Adrenal gland (tissue), 12 donors: ENCODE results near the gene QRICH2. TPM values are rescaled to one million over a fixed set of nuclear protein-coding genes. Genes with fewer than 3 reads are reported as not detected.

Source experiments
- DNase-seq, 7 donors: peaks; one replicate each; pipeline ENCODE4 v3.0.0-alpha.2; 2019 to 2020
- H3K27ac ChIP-seq, 5 donors: fragments of 200-600 bp; sonication (generic) in 4 of 5; 1 replicate in 3 of 5; 2 replicates in 2 of 5; pipeline versions ENCODE4 v1.5.1 to v1.8.0; 2016 to 2020; ENCODE audit warnings: mild to moderate bottlenecking in 1 of 5
- H3K27me3 ChIP-seq: fragments of 200-600 bp; 2 replicates; pipeline ENCODE4 v1.8.0; 2021
- H3K36me3 ChIP-seq, 2 donors: fragments of 200-600 bp; replicated peaks in 1 of 2; 1 replicate in 1 of 2; 2 replicates in 1 of 2; pipeline versions ENCODE4 v1.5.1 to v1.8.0; 2018 to 2022
- H3K4me1 ChIP-seq, 2 donors: fragments of 200-600 bp; replicated peaks in 1 of 2; 1 replicate in 1 of 2; 2 replicates in 1 of 2; pipeline versions ENCODE4 v1.5.1 to v1.8.0; 2018 to 2021
- H3K4me3 ChIP-seq, 4 donors: fragments of 200-600 bp; sonication (generic) in 3 of 4; one replicate each; pipeline ENCODE4 v1.5.1; 2016 to 2018
- H3K9me3 ChIP-seq, 3 donors: fragments of 200-600 bp; sonication (generic) in 1 of 3; replicated peaks in 1 of 3; 1 replicate in 2 of 3; 2 replicates in 1 of 3; pipeline versions ENCODE4 v1.5.1 to v1.8.0; 2016 to 2021
- POLR2A ChIP-seq, 2 donors: fragments of 450-650 bp; IDR thresholded peaks; one replicate each; pipeline ENCODE4 v1.6.1; 2017; ENCODE audit warnings: antibody characterized with exemption in 2 of 2, mild to moderate bottlenecking in 2 of 2, moderate library complexity in 1 of 2
- WGBS, 4 donors: extraction: QIAGEN DNeasy Blood & Tissue Kit in 2 of 4; methylation state at CpG; one replicate each; pipeline versions ENCODE4 v1.1.5 to v1.1.7; 2013 to 2017; 5-methylcytosine and 5-hydroxymethylcytosine counted together
- intact Hi-C, 2 donors: fragments of 100-400 bp; cut with DNase I; formaldehyde crosslinking; loops; one replicate each; pipeline versions ENCODE4 v1.14.1 to v1.15.0; 2022 to 2023
- polyA plus RNA-seq, 3 donors: library from polyadenylated mRNA; stranded (reverse); fragments of 200-250 nt in 2 of 3; fragments of 350-450 nt in 1 of 3; fragmentation: Illumina TruSeq in 1 of 3; extraction: RNeasy Lipid Tissue Mini Kit (QIAGEN cat#74804) in 1 of 3; gene quantifications; one replicate each; pipeline ENCODE4 v1.2.3, GENCODE V29; 2013 to 2014
- total RNA-seq, 9 donors: library from RNA; depleted of rRNA in 4 of 9; stranded (reverse); fragments of >200 nt in 4 of 9; fragments of 120-200 nt in 1 of 9; fragmentation: NEBNext Ultra II Directional in 1 of 9; extraction: Animal tissue kit (Norgen Biotek cat#: 25700) in 1 of 9; gene quantifications; one replicate each; pipeline versions ENCODE4 v1.1.0 to v1.2.4, GENCODE V29; 2013 to 2023
- TF ChIP-seq, protein P1 (sequence below), 6 experiments: fragments of 450-650 bp in 4 of 6; fragments of 200-600 bp in 2 of 6; sonication (generic) in 1 of 6; IDR thresholded peaks; 1 replicate in 5 of 6; 2 replicates in 1 of 6; pipeline versions ENCODE4 v1.5.1 to v1.8.0; 2016 to 2021; ENCODE audit warnings: antibody characterized with exemption in 6 of 6, mild to moderate bottlenecking in 2 of 6, moderate library complexity in 1 of 6
- donor health status: healthy with polysubstance abuse.
- donor health status: Bipolar disorder and iron deficiency.
- donor health status: DM: yes; HTN: yes; CAD: no.
- donor health status: DM: no; HTN: no; CAD: no.
- donor health status: DM: no; HTN: no; CAD: no.
- donor health status: DM: yes; HTN: yes; CAD: no.

The QRICH2 gene
- total and polyA plus RNA-seq, 12 donors: 0.09 to 14.2 (median 1.4) TPM

DNA sequence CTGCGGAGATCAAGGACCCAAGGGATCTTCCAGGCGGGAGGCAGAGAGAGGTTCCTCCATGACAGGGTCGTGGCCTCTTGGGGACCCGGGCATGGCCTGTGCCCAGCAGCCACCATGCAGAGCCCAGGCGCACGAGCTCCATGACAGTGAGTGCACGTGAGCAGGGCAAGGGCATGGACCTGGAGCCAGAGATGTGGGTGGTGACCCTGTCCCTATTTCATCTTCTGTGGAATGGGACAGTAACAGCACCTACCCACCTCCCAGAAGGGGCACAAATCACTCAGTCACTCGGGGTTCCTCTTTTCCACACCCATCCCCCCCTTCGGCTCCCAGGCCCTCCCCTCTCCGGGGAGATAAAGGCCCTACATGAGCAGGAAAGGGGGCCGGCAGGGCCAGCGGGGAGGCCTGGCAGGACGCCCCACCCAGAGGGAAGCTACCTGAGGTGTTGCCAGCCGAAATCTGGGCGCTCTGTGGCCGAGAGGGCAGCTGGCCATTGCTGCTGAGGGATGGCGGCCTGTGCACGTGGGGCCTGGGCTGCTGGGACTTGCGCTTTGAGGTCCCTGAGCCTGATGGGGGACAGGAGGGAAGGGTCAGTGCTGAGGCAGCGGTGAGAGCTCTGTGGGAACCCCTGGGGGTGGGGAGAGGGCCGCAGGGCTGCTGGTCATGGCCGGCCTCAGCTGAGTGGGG lies 32.6 kb downstream of the QRICH2 start:
- Histone ChIP-seq H3K9me3 (no peaks in the 10 kb centered on the region), H3K4me1 (peaks cover 6 to 21% of the 10 kb centered on the region in 2 donors), H3K36me3 (peaks cover 0 to 3% of the 10 kb centered on the region in 2 donors), H3K27me3 (no peaks in the 10 kb centered on the region), H3K27ac (no peak overlapping the region), H3K4me3 (no peak overlapping the region)
- TF ChIP-seq, protein P1, sequence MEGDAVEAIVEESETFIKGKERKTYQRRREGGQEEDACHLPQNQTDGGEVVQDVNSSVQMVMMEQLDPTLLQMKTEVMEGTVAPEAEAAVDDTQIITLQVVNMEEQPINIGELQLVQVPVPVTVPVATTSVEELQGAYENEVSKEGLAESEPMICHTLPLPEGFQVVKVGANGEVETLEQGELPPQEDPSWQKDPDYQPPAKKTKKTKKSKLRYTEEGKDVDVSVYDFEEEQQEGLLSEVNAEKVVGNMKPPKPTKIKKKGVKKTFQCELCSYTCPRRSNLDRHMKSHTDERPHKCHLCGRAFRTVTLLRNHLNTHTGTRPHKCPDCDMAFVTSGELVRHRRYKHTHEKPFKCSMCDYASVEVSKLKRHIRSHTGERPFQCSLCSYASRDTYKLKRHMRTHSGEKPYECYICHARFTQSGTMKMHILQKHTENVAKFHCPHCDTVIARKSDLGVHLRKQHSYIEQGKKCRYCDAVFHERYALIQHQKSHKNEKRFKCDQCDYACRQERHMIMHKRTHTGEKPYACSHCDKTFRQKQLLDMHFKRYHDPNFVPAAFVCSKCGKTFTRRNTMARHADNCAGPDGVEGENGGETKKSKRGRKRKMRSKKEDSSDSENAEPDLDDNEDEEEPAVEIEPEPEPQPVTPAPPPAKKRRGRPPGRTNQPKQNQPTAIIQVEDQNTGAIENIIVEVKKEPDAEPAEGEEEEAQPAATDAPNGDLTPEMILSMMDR (IDR thresholded peaks at IDR 0.05): no peak
- TF ChIP-seq POLR2A (IDR thresholded peaks at IDR 0.05): no peak
- intact Hi-C loops: no loop called here
- 84 to 98% (median 88%) methylated on average over 8 to 22 of the region's 22 CpGs for WGBS, 4 donors
- no peak for DNase-seq

DNA sequence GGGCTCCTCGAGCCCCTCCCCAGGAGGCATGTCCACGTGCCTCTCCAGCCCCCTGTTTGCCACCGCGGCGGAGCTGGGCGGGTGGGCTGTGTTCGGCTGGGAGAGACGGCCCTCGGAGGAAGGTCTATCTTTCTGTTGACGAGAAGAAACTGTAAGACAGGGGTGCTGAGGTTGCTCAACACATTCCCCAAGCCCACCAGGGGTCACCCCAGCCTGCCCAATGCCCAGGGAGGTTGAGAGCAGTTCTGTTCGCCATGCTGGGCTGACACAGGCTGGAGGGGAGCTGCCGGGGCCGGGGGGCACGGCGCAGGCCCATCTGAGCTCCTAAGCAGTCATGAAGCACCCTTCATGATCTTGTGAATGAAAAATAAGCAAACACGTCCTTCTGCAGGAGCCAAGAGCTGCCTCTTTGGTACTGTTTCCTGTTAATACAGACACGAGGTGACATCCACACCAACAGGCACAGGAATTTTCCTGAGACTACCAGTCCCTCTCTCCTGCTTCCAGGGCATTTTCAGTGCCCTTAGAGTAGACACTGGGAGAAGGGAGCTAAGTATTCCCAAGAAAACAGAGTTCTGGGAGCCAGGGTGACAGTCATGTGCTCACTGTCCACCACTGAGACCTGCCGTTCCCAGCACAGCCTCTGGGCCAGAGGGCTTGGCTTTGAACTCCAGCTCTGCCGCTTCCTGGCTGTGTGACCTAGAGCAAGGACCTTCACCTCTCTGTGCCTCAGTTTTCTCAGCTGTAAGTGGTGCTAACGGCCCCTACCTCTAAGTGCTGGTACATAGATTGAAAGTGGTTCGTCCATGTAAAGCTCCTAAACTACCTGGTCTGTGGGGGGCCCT lies 33.7 kb downstream of the QRICH2 start:
- TF ChIP-seq, protein P1 (IDR thresholded peaks at IDR 0.05): no peak
- no peak for TF ChIP-seq POLR2A (IDR thresholded peaks at IDR 0.05)
- intact Hi-C loops: no loop called here
- Histone ChIP-seq H3K4me1 (peaks cover 6 to 23% of the 10 kb centered on the region in 2 donors), H3K4me3 (no peak overlapping the region), H3K27ac (peak overlapping the region in 1 of 5 donors; percentile 17), H3K36me3 (peaks cover 0 to 5% of the 10 kb centered on the region in 2 donors), H3K9me3 (no peaks in the 10 kb centered on the region), H3K27me3 (no peaks in the 10 kb centered on the region)
- WGBS, 4 donors: 48 to 73% (median 70%) methylated on average over 10 to 21 of the region's 21 CpGs
- DNase-seq: no peak

DNA sequence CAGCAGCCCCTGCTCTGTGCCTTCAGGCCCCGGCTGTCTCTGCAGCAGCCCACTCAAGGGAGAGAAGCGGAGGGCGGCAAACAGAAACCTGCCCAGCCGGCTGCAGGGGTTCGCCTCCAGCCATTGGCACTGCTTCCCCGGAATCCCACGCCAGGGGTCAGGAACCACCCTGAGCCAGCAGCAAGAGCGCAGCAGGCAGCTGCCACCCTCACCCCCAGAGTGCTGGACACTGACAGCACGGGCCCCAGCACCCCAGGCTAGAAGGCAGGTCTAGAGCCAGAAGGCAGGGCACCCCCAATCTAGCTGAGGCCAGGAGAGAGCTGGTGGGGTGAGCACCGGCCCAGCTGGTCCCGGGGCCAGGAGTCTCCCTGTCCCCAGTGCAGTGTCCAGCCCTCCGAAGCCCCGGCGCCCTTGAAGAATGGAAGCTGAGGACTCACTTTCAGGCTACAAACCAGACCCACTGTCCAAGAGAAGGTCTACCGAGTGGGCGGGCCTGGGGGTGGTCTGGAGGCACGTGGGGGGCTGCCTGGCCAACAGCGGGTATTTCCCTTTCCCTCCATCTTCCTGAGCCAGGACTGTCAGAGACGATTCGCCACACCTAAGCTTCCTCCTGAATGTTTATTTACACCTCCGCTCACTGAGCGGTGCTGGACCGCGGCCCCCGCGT lies 34.5 kb downstream of the QRICH2 start:
- TF ChIP-seq, protein P1 (IDR thresholded peaks at IDR 0.05): no peak
- TF ChIP-seq POLR2A (IDR thresholded peaks at IDR 0.05): no peak
- Histone ChIP-seq H3K27ac (no peak overlapping the region), H3K4me1 (peaks cover 6 to 27% of the 10 kb centered on the region in 2 donors), H3K36me3 (peaks cover 0 to 5% of the 10 kb centered on the region in 2 donors), H3K27me3 (no peaks in the 10 kb centered on the region), H3K4me3 (no peak overlapping the region), H3K9me3 (no peaks in the 10 kb centered on the region)
- WGBS, 4 donors: 81 to 84% (median 83%) methylated on average over 8 to 26 of the region's 26 CpGs
- DNase-seq: no peak
- intact Hi-C loops: no loop called here
